Activated CD8-positive, alpha-beta memory T cell treated with anti-CD3 and anti-CD28 coated beads, Interleukin-2, amount 50 U/mL, for 1 hour (primary cell): ENCODE data around the gene GSG1L.

ENCODE experiments used
- DNase-seq: peaks from one replicate; pipeline ENCODE4 v3.0.0-alpha.2; 2020; ENCODE audit errors: extremely low read depth

The GSG1L gene

DNA sequence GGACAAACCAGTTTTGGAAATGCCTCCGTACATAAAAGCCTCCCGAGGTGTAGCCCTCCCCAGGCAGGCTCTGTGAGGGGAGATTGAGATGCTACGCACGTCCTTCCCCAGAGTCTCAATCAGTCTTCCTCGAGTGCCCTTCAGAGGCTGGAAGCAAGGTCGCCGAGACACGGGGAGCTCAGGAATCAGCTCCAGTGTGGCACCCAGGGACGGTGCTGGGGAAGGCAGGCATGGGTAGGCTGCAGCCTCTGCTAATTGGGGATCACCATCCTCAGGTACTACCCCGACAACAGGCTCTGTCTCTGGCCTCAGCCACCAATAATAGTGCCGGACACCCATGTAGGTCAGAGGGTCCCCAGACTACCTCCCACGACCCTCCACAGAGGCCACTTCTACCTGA, 28.1 kb upstream of the GSG1L start:
- DNase-seq = no peak

- DNase-seq = no peak
Observed at GRCh38 chr16:28090646-28091377, 27.3 kb upstream of the GSG1L start.

DNA sequence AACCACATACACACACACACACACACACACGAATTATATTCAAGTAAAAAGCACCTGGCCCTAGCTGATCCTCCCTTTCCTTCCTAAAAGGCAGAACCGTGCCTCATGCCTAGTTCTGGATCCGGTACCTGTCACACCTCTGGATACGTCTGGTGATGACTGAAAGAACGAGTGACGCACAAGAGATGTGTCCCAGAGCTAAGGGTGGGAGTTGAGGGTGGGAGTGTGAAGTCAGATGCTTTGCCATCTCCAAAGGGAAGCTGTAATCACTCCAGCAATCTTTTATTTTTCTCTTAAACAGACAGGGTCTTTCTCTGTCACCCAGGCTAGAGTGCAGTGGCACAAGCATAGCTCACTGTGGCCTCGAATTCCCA, 26.5 kb upstream of the GSG1L start:
- DNase-seq = no peak

DNA sequence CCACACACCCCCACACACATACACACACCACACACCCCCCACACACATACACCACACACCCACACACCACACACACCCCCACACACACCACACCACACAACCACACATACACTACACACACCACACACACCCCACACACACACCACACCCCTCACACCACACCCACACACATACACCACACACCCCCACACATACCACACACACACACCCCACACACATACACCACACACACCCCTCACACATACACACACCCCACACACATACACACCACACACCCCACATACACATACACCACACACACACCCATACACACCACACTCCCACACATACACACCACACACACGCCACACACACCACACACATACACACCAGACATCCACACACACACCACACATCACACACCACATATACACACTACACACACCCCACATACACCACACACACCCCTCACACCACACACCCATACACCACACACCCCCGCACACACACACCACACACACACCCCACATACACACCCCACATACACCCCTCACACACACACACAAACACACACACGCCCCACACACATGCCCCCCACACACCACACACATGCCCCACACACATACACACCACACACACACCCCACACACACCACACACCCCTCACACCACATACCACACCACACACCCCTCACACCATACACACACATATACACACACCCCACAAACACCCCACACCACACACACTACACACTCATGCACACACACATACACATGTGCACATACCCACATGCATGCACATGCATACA, 25.9 kb upstream of the GSG1L start:
- DNase-seq = no peak

DNA sequence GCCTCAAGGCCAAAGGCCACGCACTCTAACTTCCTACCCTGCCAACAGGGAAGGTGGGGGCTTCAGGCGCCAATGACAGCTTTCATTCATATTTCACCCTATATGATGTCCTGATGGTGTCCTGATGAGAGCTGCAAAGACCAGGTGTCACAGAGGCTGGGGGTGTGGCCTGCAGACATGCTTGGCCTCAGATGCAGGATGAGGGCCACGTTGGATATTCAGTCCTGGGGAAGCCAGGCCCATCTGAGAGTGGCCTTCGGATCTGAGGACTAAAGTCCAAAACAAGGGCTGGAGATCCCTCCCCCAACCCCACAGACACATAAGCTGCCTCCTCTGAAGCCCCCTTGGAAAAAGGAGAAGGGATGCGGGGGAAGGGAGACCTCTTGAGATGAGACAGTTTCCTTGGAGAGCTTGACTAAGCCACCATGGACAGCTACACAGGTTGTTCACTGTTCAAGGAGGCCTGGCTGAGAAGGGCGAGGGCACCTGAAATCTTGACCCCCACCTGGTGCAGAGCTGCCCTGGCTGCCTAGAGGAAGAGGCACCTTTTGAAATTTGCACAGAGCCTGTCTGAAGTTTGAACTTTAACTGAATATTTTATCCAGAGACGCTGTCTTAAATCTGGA, 24.3 kb upstream of the GSG1L start:
- no peak for DNase-seq

GRCh38 chr16:28087140-28087660, 23.7 kb upstream of the GSG1L start:
- DNase-seq = no peak

DNA sequence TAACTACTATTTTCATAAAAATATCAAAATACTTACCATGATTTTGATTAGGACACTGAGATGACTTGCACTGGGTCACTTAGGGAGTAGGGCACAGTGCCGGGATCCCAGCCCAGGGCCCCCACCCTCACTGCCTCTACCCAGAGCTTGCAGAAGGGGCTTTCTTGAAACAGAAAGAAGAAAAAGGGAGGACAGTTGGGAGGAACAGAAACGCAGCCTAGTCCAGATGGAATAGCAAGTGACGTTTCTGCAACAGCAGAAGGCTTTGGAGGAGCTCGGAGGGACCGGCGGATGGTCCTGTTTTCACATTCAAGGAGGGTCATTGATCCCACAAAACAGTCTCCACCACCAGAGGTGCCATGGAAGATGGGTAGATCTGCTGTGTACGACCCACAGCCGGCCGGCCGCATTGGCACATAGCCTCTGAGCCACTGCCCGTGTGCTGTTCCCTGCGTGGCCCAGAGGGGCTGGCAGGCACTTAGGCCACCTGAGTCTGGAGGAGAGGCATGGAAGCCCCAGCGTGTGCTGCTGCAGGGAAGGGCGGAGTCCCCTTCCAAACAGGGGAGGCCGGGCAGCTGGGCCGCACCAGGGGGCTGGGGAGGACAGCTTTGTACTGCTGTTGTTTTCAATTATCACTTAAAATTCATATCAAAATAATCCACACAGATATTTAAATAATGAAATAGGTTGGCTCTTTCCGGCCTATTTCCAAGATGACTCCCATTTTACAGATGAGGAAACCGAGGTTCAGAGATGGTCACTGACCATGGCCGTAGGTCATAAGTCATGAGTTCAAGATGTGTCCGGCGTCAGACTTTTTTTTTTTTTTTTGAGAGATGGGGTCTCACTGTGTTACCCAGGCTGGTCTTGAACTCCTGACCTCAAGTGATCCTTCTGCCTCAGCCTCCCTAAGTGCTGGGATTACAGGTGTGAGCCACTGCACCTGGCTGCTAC, 22.9 kb upstream of the GSG1L start:
- no peak for DNase-seq

- DNase-seq = no peak
Observed at GRCh38 chr16:28085389-28086171, 22.1 kb upstream of the GSG1L start.

- no peak for DNase-seq
Observed at GRCh38 chr16:28084209-28084608, 20.7 kb upstream of the GSG1L start.

DNA sequence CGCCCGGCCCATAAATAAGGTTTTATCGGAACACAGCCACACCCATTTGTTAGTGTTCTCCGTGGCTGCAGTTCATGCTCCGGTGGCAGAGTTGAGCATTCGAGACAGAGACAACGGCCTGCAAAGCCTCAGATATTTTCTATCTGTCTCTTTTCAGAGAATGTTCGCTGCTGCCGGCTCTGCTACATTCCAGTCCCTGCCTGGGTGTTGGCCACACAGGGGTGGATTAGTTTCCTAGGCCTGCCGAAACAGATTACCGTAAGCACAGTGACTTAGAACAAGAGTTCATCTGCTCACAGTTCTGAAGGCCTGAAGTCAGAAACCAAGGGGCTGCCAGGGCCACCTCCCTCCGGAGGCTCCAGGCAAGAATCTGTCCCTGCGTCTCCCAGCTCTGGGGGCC, 19.1 kb upstream of the GSG1L start:
- DNase-seq = no peak

GRCh38 chr16:28081391-28081968, 18.0 kb upstream of the GSG1L start:
- DNase-seq = no peak

DNA sequence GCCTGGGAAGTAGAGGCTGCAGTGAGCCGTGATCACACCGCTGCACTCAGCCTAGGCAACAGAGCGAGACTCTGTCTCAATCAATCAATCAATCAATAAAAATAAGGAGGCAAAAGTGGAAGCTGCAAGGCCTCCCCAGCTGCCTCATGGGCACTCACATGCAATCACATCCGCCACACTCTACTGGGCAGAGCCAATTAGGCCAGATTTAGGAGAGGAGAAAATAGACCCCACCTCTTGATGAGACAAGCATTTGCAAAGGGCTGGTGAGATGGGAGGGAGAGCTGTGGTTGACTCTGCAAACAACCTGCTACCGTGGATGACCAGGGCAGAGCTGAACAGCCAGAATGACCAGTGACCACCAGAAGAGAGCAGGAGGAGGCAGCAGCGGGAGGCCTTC, 14.7 kb upstream of the GSG1L start:
- no peak for DNase-seq

- no peak for DNase-seq
Observed at GRCh38 chr16:28073836-28074235, 10.3 kb upstream of the GSG1L start.

GRCh38 chr16:28072087-28072486, 8.6 kb upstream of the GSG1L start:
- no peak for DNase-seq

GRCh38 chr16:28069971-28070794, 6.7 kb upstream of the GSG1L start:
- DNase-seq = no peak

GRCh38 chr16:28068976-28069375, 5.5 kb upstream of the GSG1L start:
- DNase-seq = no peak

- no peak for DNase-seq
Observed at GRCh38 chr16:28067604-28068379, 4.3 kb upstream of the GSG1L start.

- no peak for DNase-seq
Observed at GRCh38 chr16:28064706-28065249, 1.3 kb upstream of the GSG1L start.
